Neuronal stem cell (in vitro differentiated cells): ENCODE results near the gene SLC11A2.

ENCODE experiments used
- DNase-seq: peaks from one replicate; pipeline ENCODE4 v3.0.0-alpha.2; 2013; ENCODE audit warnings: low spot score
- H2AFZ ChIP-seq: one replicate; pipeline ENCODE4 v1.6.1; 2013; ENCODE audit warnings: mild to moderate bottlenecking, low read length, inconsistent platforms
- H2AK5ac ChIP-seq: 2 replicates; pipeline ENCODE4 v1.6.1; 2013; ENCODE audit warnings: low read depth, mild to moderate bottlenecking, inconsistent platforms, low read length, moderate library complexity, mixed read lengths
- H2BK120ac ChIP-seq: 2 replicates; pipeline ENCODE4 v1.6.1; 2013; ENCODE audit warnings: low read depth, mild to moderate bottlenecking, inconsistent platforms, low read length, moderate library complexity, mixed read lengths
- H2BK12ac ChIP-seq: one replicate; pipeline ENCODE4 v1.6.1; 2013; ENCODE audit warnings: low read length, inconsistent platforms
- H2BK15ac ChIP-seq: 2 replicates; pipeline ENCODE4 v1.6.1; 2013; ENCODE audit warnings: mild to moderate bottlenecking, low read length, inconsistent platforms, mixed read lengths
- H2BK5ac ChIP-seq: one replicate; pipeline ENCODE4 v1.6.1; 2013; ENCODE audit warnings: inconsistent platforms, mild to moderate bottlenecking, low read length, moderate library complexity
- H3K14ac ChIP-seq: one replicate; pipeline ENCODE4 v1.6.1; 2013; ENCODE audit warnings: low read length, inconsistent platforms
- H3K18ac ChIP-seq: 2 replicates; pipeline ENCODE4 v1.6.1; 2013; ENCODE audit warnings: low read length, inconsistent platforms
- H3K23ac ChIP-seq: 2 replicates; pipeline ENCODE4 v1.6.1; 2013; ENCODE audit warnings: low read depth, mild to moderate bottlenecking, mixed read lengths, low read length, inconsistent platforms; ENCODE audit not compliant: poor library complexity
- H3K27ac ChIP-seq: replicated peaks from 3 replicates; pipeline ENCODE4 v1.5.1; 2013; ENCODE audit warnings: low read length, inconsistent platforms
- H3K27me3 ChIP-seq, 3 experiments: 2 replicates each; pipeline ENCODE4 v1.6.1; 2013; ENCODE audit warnings: low read length in 3 of 3, mild to moderate bottlenecking in 2 of 3, inconsistent platforms in 1 of 3, low read depth in 1 of 3, mixed read lengths in 1 of 3, moderate library complexity in 1 of 3; ENCODE audit not compliant: control insufficient read depth in 3 of 3, insufficient read depth in 3 of 3
- H3K36me3 ChIP-seq, 2 donors: replicated peaks in 1 of 2; 2 replicates each; pipeline ENCODE4 v1.6.1; 2013; ENCODE audit warnings: low read length in 2 of 2; ENCODE audit not compliant: control insufficient read depth in 2 of 2, insufficient read depth in 2 of 2
- H3K4ac ChIP-seq: 2 replicates; pipeline ENCODE4 v1.6.1; 2013; ENCODE audit warnings: inconsistent platforms, mild to moderate bottlenecking, low read length, moderate library complexity
- H3K4me1 ChIP-seq, 2 donors: 1 replicate in 1 of 2; 2 replicates in 1 of 2; pipeline ENCODE4 v1.6.1; 2013; ENCODE audit warnings: low read length in 2 of 2, low read depth in 1 of 2; ENCODE audit not compliant: control insufficient read depth in 2 of 2, insufficient read depth in 1 of 2
- H3K4me2 ChIP-seq: one replicate; pipeline ENCODE4 v1.6.1; 2013; ENCODE audit warnings: mild to moderate bottlenecking, low read length, inconsistent platforms; ENCODE audit not compliant: insufficient read depth, poor library complexity, severe bottlenecking
- H3K4me3 ChIP-seq, 2 donors: 2 replicates each; pipeline ENCODE4 v1.5.1; 2013; ENCODE audit warnings: low read length in 2 of 2, mild to moderate bottlenecking in 2 of 2, inconsistent platforms in 1 of 2, moderate library complexity in 1 of 2
- H3K79me1 ChIP-seq: one replicate; pipeline ENCODE4 v1.6.1; 2013; ENCODE audit warnings: low read depth, mild to moderate bottlenecking, inconsistent platforms, low read length, moderate library complexity
- H3K9ac ChIP-seq: one replicate; pipeline ENCODE4 v1.6.1; 2013; ENCODE audit warnings: mild to moderate bottlenecking, low read depth, low read length, inconsistent platforms; ENCODE audit not compliant: poor library complexity
- H3K9me3 ChIP-seq, 2 donors: replicated peaks in 1 of 2; 2 replicates each; pipeline versions ENCODE3 to v1.6.1; 2013; ENCODE audit warnings: low read length in 2 of 2, mild to moderate bottlenecking in 2 of 2, inconsistent platforms in 1 of 2, low read depth in 1 of 2, mixed read lengths in 1 of 2, moderate library complexity in 1 of 2; ENCODE audit not compliant: control insufficient read depth in 2 of 2, insufficient read depth in 1 of 2
- H4K8ac ChIP-seq: one replicate; pipeline ENCODE4 v1.6.1; 2013; ENCODE audit warnings: low read depth, mild to moderate bottlenecking, inconsistent platforms, low read length, moderate library complexity
- H4K91ac ChIP-seq: one replicate; pipeline ENCODE4 v1.6.1; 2013; ENCODE audit warnings: low read length, low read depth, mild to moderate bottlenecking, inconsistent platforms; ENCODE audit not compliant: poor library complexity
- WGBS, 2 donors: extraction: QIAGEN DNeasy Blood & Tissue Kit; methylation state at CpG; one replicate each; pipeline ENCODE4 v1.1.7; 2013; ENCODE audit warnings: missing lambda C conversion rate in 2 of 2, mixed read lengths in 1 of 2; ENCODE audit not compliant: insufficient read length in 2 of 2, insufficient replicate concordance in 1 of 2; ENCODE audit errors: extremely low coverage in 2 of 2; 5-methylcytosine and 5-hydroxymethylcytosine counted together

The SLC11A2 gene

GRCh38 chr12:51033457-51034089, 7.4 kb upstream of the SLC11A2 start:
- no peak overlapping the region for H3K14ac ChIP-seq
- H3K4ac ChIP-seq: no peak overlapping the region
- DNase-seq: no peak
- H3K4me3 ChIP-seq: no peak overlapping the region
- H2BK12ac ChIP-seq: no peak overlapping the region
- H2BK15ac ChIP-seq: no peak overlapping the region
- no peak overlapping the region for H3K4me2 ChIP-seq
- H2BK5ac ChIP-seq: no peak overlapping the region
- no peak overlapping the region for H3K9ac ChIP-seq
- peaks cover 1% of the 10 kb centered on the region for H3K79me1 ChIP-seq
- peaks cover 0 to under 1% (median 0%) of the 10 kb centered on the region in 3 experiments for H3K27me3 ChIP-seq
- no peak overlapping the region for H2BK120ac ChIP-seq
- WGBS, 2 donors: no CpG with 5 or more reads among the region's 4 CpGs
- no peak overlapping the region for H3K23ac ChIP-seq
- no peak overlapping the region for H4K8ac ChIP-seq
- H3K18ac ChIP-seq: no peak overlapping the region
- no peaks in the 10 kb centered on the region for H3K9me3 ChIP-seq
- H2AK5ac ChIP-seq: no peak overlapping the region
- H2AFZ ChIP-seq: no peak overlapping the region
- H3K4me1 ChIP-seq: peaks cover 0 to under 1% of the 10 kb centered on the region in 2 donors
- no peak overlapping the region for H3K27ac ChIP-seq
- no peak overlapping the region for H4K91ac ChIP-seq
- no peaks in the 10 kb centered on the region for H3K36me3 ChIP-seq

GRCh38 chr12:51033048-51033447, 6.9 kb upstream of the SLC11A2 start:
- Histone ChIP-seq H3K27me3 (peaks cover 0 to 2% (median 0%) of the 10 kb centered on the region in 3 experiments), H3K4me1 (peaks cover 0 to 3% of the 10 kb centered on the region in 2 donors), H3K79me1 (peaks cover 1% of the 10 kb centered on the region), H3K18ac (no peak overlapping the region), H2BK12ac (no peak overlapping the region), H3K4me3 (no peak overlapping the region), H3K9ac (no peak overlapping the region), H3K23ac (no peak overlapping the region), H3K27ac (no peak overlapping the region), H2AFZ (no peak overlapping the region), H2BK120ac (no peak overlapping the region), H3K9me3 (no peaks in the 10 kb centered on the region), H3K14ac (no peak overlapping the region), H3K4me2 (no peak overlapping the region), H3K4ac (no peak overlapping the region), H2BK15ac (no peak overlapping the region), H4K8ac (no peak overlapping the region), H3K36me3 (no peaks in the 10 kb centered on the region), H4K91ac (no peak overlapping the region), H2AK5ac (no peak overlapping the region), H2BK5ac (no peak overlapping the region)
- DNase-seq: no peak
- whole genome bisulfite sequencing, 2 donors: no CpG with 5 or more reads among the region's 2 CpGs

GRCh38 chr12:51028813-51029150, 2.6 kb upstream of the SLC11A2 start:
- WGBS, 2 donors: no CpG with 5 or more reads among the region's 5 CpGs

DNA sequence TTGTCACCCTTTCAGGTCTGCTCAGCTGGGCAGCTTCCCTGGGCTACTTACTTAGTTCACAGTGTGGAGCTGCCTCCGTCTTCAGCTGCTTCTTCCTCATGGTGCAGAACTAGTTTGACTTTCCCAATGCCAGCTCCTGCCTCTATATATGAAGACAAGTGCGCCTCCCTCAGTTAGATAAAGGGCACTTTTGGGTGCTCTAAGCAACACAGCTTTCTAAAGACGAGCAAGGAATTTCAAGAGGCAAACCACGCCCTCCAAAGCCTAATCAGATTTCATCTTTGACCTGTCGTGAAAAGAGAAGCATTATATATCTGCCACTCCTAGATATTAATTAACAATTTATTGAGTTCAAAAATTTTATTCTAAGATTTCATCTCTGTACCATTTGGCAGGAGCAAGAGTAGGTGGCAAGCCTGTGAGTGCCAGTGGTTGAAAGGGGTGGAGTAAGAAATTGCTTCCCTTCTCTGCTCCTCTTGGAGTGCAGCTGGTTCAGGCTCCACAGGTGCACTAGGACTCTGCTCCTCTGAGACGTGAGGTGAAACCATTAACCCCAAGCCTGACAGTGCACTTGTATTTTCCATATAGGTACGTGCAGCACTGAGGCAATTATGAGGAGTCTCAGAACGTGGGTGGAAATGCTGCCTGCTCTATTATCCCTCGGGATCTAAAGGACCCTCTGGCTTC, 2.1 kb upstream of the SLC11A2 start:
- Histone ChIP-seq H2BK15ac (no peak overlapping the region), H3K9ac (no peak overlapping the region), H3K4me3 (no peak overlapping the region), H3K14ac (no peak overlapping the region), H3K9me3 (no peaks in the 10 kb centered on the region), H4K91ac (no peak overlapping the region), H3K79me1 (no peaks in the 10 kb centered on the region), H3K4ac (no peak overlapping the region), H2AK5ac (no peak overlapping the region), H3K27ac (no peak overlapping the region), H2AFZ (peak overlapping the region; percentile 60), H3K27me3 (peaks cover 0 to 2% (median 0%) of the 10 kb centered on the region in 3 experiments), H3K4me1 (peaks cover 8 to 12% of the 10 kb centered on the region in 2 donors), H3K23ac (no peak overlapping the region), H3K4me2 (no peak overlapping the region), H2BK5ac (no peak overlapping the region), H4K8ac (no peak overlapping the region), H2BK120ac (no peak overlapping the region), H2BK12ac (no peak overlapping the region), H3K36me3 (no peaks in the 10 kb centered on the region), H3K18ac (no peak overlapping the region)
- DNase-seq: peak; percentile 21
- no CpG with 5 or more reads among the region's 9 CpGs for WGBS, 2 donors

More at GRCh38 chr12:51028813-51029150, 2.6 kb upstream of the SLC11A2 start:
- Histone ChIP-seq H3K14ac (no peak overlapping the region), H3K27ac (no peak overlapping the region), H3K9me3 (no peaks in the 10 kb centered on the region), H2AFZ (peak overlapping the region; percentile 60), H2BK15ac (no peak overlapping the region), H3K4ac (no peak overlapping the region), H3K23ac (no peak overlapping the region), H3K79me1 (no peaks in the 10 kb centered on the region), H2BK5ac (no peak overlapping the region), H2BK12ac (no peak overlapping the region), H3K36me3 (no peaks in the 10 kb centered on the region), H3K4me2 (no peak overlapping the region), H4K91ac (no peak overlapping the region), H2BK120ac (no peak overlapping the region), H3K9ac (no peak overlapping the region), H2AK5ac (no peak overlapping the region), H3K4me3 (no peak overlapping the region), H3K27me3 (peaks cover 0 to 2% (median 0%) of the 10 kb centered on the region in 3 experiments), H3K18ac (no peak overlapping the region), H4K8ac (no peak overlapping the region), H3K4me1 (peaks cover 8 to 12% of the 10 kb centered on the region in 2 donors)
- no peak for DNase-seq
